ENCODE results near the gene GPR34.

GRCh38 chrX:41707218-41707617 is 18.4 kb downstream of the GPR34 start:
- no peak for TF ChIP-seq CTCF (IDR thresholded peaks at IDR 0.05)
- TF ChIP-seq POLR2A (IDR thresholded peaks at IDR 0.05): no peak
